22Rv1 (cell line): Measurements from ENCODE around the gene TEKT4.
"Not testable (repeated sequence)": the region's sequence is repeated elsewhere in the genome, so short reads cannot be mapped to it uniquely, and the experiment has no call there.

ENCODE experiments used
- H3K27ac ChIP-seq: fragments of 450-650 bp; 2 replicates; pipeline ENCODE4 v1.5.1; 2017
- ZFX ChIP-seq: fragments of 450-650 bp; IDR thresholded peaks from 2 replicates; pipeline ENCODE4 v1.6.1; 2017; ENCODE audit warnings: antibody characterized with exemption, borderline replicate concordance
- TF ChIP-seq, protein P1 (sequence below): fragments of 450-650 bp; IDR thresholded peaks from 2 replicates; pipeline ENCODE4 v1.5.1; 2017; ENCODE audit warnings: mild to moderate bottlenecking

TEKT4 gene

DNA sequence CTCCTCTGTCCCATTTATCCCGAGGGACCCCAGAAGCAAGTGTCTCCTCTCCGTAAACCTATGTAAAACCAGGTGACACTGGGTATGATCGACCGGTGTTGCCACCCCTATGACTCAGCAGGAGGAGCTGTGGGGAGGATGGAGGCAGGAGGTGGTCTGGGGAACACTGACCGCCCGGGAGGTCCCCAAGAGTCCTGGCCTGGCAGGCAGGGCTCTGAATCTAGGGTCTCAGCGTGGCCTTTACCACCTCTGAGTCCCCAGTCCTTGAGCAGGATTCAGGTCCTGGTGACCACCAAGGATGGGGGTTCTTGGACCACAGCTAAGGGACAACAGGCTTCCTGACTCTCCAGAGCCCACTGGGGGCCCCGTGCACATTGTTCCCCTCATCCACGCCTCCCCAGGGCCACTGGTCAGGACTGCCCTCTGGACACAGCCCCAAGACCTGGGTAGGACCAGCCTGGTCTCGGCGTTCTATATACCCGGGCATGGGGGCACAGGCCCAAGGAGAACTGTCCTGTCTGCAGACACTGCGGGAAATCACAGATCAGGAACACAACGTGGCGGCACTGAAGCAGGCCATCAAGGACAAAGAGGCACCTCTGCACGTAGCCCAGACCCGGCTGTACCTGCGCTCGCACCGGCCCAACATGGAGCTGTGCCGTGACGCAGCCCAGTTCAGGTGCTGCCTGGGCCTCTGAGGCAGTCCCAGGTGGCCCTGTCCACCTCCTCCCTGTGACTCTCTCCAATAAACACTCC lies 4.0 kb downstream of the TEKT4 start:
- TF ChIP-seq, protein P1, sequence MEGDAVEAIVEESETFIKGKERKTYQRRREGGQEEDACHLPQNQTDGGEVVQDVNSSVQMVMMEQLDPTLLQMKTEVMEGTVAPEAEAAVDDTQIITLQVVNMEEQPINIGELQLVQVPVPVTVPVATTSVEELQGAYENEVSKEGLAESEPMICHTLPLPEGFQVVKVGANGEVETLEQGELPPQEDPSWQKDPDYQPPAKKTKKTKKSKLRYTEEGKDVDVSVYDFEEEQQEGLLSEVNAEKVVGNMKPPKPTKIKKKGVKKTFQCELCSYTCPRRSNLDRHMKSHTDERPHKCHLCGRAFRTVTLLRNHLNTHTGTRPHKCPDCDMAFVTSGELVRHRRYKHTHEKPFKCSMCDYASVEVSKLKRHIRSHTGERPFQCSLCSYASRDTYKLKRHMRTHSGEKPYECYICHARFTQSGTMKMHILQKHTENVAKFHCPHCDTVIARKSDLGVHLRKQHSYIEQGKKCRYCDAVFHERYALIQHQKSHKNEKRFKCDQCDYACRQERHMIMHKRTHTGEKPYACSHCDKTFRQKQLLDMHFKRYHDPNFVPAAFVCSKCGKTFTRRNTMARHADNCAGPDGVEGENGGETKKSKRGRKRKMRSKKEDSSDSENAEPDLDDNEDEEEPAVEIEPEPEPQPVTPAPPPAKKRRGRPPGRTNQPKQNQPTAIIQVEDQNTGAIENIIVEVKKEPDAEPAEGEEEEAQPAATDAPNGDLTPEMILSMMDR = no peak
- TF ChIP-seq ZFX = no peak
- H3K27ac ChIP-seq = no peak overlapping the region

DNA sequence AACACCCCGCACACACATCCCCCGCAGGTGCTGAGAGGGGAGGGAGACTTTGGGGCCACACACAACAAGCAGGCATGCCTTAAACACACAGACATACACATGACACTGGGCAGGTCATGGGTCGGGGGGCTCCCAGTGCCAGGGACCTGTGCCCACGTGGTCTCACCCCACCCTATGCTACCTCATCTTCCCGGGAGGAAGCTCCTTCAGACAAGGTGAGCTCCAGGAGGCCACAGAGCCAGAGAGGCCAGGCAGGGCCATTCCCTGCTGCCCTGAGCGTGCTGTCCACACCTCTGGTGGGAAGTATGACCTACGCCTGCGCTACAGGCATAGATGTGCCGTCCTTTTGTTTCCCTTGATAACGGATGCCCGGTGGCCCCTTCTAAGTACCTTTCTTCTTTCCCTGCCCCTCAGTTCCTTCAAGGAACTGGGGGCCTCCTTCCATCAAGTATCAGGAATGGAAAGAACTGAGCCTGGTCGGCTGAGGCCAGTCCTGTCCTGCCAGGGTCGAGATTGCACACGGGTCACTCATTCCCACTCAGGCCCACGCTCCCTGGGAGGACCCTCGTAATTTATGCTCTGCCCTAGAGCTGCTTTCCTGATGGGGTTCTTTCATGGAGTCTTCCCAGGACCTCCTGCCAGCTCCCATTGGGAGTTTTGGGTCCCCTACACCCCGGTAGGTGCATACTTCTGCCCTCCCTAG lies 4.7 kb downstream of the TEKT4 start:
- H3K27ac ChIP-seq = no peak overlapping the region
- TF ChIP-seq, protein P1 = no peak
- TF ChIP-seq ZFX = no peak

DNA sequence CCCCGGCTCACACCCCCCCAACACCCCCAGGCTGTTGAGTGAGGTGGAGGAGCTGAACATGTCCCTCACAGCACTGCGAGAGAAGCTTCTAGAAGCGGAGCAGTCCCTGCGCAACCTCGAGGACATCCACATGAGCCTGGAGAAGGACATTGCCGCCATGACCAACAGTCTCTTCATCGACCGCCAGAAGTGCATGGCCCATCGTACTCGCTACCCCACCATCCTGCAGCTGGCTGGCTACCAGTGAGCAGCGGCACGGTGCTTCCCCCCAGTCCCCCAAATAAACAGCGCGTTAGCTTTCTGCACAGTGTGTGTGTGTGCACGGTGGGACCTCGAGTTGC lies 5.3 kb downstream of the TEKT4 start:
- TF ChIP-seq, protein P1 = no peak
- TF ChIP-seq ZFX = no peak
- no peak overlapping the region for H3K27ac ChIP-seq

DNA sequence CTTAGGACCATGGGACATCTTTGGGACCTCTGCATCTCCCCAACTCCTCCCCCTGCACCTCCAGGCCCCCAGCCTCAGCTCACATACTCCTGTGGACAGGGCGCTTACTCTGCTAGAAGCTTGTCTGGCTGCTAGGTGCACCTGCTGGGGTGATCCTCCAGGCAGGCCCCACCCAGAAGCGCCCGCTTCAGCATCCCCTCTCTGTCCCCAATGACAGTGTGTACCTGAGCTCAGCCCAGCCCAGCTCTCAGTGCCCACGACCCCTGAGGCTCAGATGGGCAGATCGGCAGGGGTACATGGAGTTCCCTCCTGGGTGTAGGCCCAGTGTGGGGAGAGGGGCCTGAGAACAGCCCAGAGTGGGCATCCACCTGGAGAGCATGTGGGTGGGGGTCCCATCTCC lies 5.9 kb downstream of the TEKT4 start:
- H3K27ac ChIP-seq = no peak overlapping the region
- TF ChIP-seq, protein P1 = no peak
- no peak for TF ChIP-seq ZFX

DNA sequence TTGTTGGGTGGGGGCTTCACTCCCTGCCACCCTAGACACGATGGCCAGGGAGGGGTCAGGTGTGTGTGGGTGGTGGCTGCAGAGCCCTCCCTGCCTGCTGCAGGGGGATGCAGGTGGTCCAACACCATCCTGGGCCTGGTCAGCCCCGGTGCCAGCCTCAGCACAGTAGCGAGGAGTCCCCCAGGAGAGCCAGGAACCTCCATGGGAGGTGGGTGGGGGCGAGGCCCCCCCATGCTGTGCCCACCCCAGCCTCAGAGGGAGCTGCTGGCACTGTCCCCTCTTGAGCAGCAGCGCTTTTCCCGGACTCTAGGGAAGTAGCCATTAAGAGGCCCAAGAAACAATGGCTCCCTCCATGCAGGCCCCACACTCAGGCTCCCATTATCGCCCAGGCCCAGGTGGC lies 7.3 kb downstream of the TEKT4 start:
- H3K27ac ChIP-seq = not testable (repeated sequence)

DNA sequence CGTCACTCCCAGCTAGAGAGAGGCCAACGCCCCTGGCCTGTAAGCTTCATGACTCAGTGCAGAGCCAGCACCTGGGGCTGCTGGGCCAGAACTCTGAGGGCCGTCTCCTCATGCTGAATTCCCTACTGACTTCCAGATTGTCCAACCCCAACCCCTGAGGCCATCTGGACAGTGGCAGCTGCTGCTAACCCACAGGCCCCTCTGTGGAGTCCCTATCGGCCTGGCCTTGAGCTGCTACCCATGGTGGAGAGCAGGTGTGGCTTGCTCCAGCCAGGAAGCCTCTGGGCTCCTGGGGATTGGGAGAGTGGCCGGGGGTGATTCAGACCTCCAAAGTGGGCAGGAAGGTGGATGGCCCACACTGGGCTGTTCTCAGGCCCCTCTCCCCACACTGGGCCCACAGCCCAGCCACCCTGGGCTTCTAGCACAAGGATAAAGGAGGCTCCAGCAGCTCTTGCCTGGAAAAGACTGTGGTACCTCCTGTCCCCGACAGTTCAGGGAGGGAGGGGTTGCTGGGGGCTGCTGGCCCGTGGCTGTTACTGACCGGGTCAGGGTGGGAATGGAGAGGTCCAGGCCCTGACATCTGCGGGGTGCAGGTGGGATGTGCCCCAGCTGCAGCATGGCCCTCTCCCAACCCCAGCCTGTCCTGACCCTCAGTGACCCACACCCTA lies 8.2 kb downstream of the TEKT4 start:
- H3K27ac ChIP-seq = no peak overlapping the region
- TF ChIP-seq ZFX = no peak
- TF ChIP-seq, protein P1 = no peak

DNA sequence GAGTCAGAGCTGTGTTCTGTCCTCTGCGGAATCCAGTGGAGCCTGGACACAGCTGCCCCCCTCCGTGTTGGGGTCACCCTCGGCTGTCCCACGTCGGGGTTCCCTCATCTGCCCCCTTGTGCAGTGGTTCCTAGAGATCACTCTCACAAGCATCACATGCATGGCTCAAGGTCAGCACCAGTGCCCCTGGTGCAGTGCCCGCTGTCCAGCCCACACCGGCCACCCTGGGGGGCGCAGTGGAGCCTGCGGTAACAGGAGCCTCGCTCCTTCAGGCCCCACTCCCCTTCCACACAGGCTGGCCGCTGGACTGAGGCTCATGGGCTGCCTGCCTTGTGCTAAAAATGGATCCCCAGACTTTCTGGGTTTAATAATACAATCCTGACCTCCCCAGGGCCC lies 8.8 kb downstream of the TEKT4 start:
- no peak overlapping the region for H3K27ac ChIP-seq
- TF ChIP-seq, protein P1 = no peak
